Lung (tissue), 12 donors: ENCODE measurements around the gene MAPK13. TPM values are rescaled to one million over a fixed set of nuclear protein-coding genes. Genes with fewer than 3 reads are reported as not detected.

ENCODE experiments used
- ATAC-seq: fragments of 200-7000 bp; cut with Tn5 transposase; one replicate; pipeline ENCODE4 v1.9.1; 2020; ENCODE audit warnings: moderate number of reproducible peaks; ENCODE audit not compliant: insufficient read depth, low FRiP score
- DNase-seq, 3 donors: peaks; one replicate each; pipeline ENCODE4 v3.0.0-alpha.2; 2013 to 2017
- H3K27ac ChIP-seq, 2 donors: one replicate each; pipeline ENCODE4 v1.5.1; 2013; ENCODE audit warnings: mild to moderate bottlenecking in 2 of 2, moderate library complexity in 2 of 2, control low read depth in 1 of 2, inconsistent platforms in 1 of 2, low read depth in 1 of 2, low read length in 1 of 2
- H3K27me3 ChIP-seq, 3 donors: one replicate each; pipeline ENCODE4 v1.5.1; 2013; ENCODE audit warnings: low read length in 2 of 3; ENCODE audit not compliant: control insufficient read depth in 3 of 3, insufficient read depth in 3 of 3
- H3K36me3 ChIP-seq, 4 donors: one replicate each; pipeline ENCODE4 v1.5.1; 2013; ENCODE audit warnings: low read length in 4 of 4, mild to moderate bottlenecking in 1 of 4, moderate library complexity in 1 of 4; ENCODE audit not compliant: control insufficient read depth in 4 of 4, insufficient read depth in 4 of 4
- H3K4me1 ChIP-seq, 5 donors: one replicate each; pipeline ENCODE4 v1.5.1; 2013; ENCODE audit warnings: low read length in 5 of 5, mild to moderate bottlenecking in 2 of 5, moderate library complexity in 1 of 5; ENCODE audit not compliant: control insufficient read depth in 5 of 5, insufficient read depth in 5 of 5
- H3K4me3 ChIP-seq: one replicate; pipeline ENCODE4 v1.5.1; 2013; ENCODE audit warnings: mild to moderate bottlenecking, control low read depth, moderate library complexity
- H3K9ac ChIP-seq, 2 donors: one replicate each; pipeline ENCODE4 v1.5.1; 2013; ENCODE audit warnings: low read length in 2 of 2, control low read depth in 1 of 2; ENCODE audit not compliant: insufficient read depth in 1 of 2
- H3K9me3 ChIP-seq, 4 donors: one replicate each; pipeline ENCODE4 v1.5.1; 2013; ENCODE audit warnings: low read length in 3 of 4, mild to moderate bottlenecking in 1 of 4, moderate library complexity in 1 of 4; ENCODE audit not compliant: control insufficient read depth in 4 of 4, insufficient read depth in 3 of 4
- CTCF ChIP-seq: IDR thresholded peaks from 2 replicates; pipeline ENCODE4 v1.5.1; 2012; ENCODE audit warnings: mild to moderate bottlenecking; ENCODE audit errors: control extremely low read depth, extremely low read depth
- WGBS, 2 donors: extraction: QIAGEN DNeasy Blood & Tissue Kit; methylation state at CpG; one replicate each; pipeline ENCODE4 v1.1.7; 2013; 5-methylcytosine and 5-hydroxymethylcytosine counted together
- polyA plus RNA-seq, 2 donors: library from polyadenylated mRNA; stranded (reverse); fragments of 200-250 nt; gene quantifications; one replicate each; pipeline ENCODE4 v1.2.1, GENCODE V29; 2013
- total RNA-seq, 2 donors: library from RNA; depleted of rRNA in 1 of 2; stranded (reverse); fragments of >200 nt in 1 of 2; gene quantifications; one replicate each; pipeline ENCODE4 v1.2.1, GENCODE V29; 2014 to 2021
- donor health status: control.
- donor health status: control.
- donor health status: Bipolar disorder and iron deficiency.
- donor health status: healthy.
- donor health status: DM: yes; HTN: yes; CAD: no.

MAPK13 gene
- total and polyA plus RNA-seq, 4 donors: 29.9 to 73.3 (median 50.5) TPM

- no peak for DNase-seq
- Histone ChIP-seq H3K27me3 (no peaks in the 10 kb centered on the region), H3K9ac (no peak overlapping the region), H3K4me1 (no peaks in the 10 kb centered on the region), H3K9me3 (no peaks in the 10 kb centered on the region), H3K36me3 (peaks cover 11 to 30% (median 18%) of the 10 kb centered on the region in 4 donors), H3K4me3 (no peak overlapping the region), H3K27ac (no peak overlapping the region)
- no peak for ATAC-seq
- TF ChIP-seq CTCF: no peak
Observed at GRCh38 chr6:36113049-36113448, 17.3 kb upstream of the MAPK13 start.

- 85 to 94% methylated on average over 2 of the region's 2 CpGs for WGBS, 2 donors
- Histone ChIP-seq H3K4me1 (peaks cover 0 to 5% (median 0%) of the 10 kb centered on the region in 5 donors), H3K9ac (no peak overlapping the region), H3K4me3 (no peak overlapping the region), H3K27me3 (no peaks in the 10 kb centered on the region), H3K27ac (no peak overlapping the region), H3K9me3 (no peaks in the 10 kb centered on the region), H3K36me3 (peaks cover 7 to 23% (median 12%) of the 10 kb centered on the region in 4 donors)
- no peak for TF ChIP-seq CTCF
- DNase-seq (no peak), ATAC-seq (no peak)
Observed at GRCh38 chr6:36113703-36114102, 16.6 kb upstream of the MAPK13 start.

GRCh38 chr6:36114798-36115408 lies 15.4 kb upstream of the MAPK13 start:
- H3K4me1 ChIP-seq: peaks cover 0 to 5% (median 0%) of the 10 kb centered on the region in 5 donors
- TF ChIP-seq CTCF: no peak
- H3K9ac ChIP-seq: no peak overlapping the region
- peaks cover 4 to 21% (median 6%) of the 10 kb centered on the region in 4 donors for H3K36me3 ChIP-seq
- no peaks in the 10 kb centered on the region for H3K9me3 ChIP-seq
- H3K27me3 ChIP-seq: no peaks in the 10 kb centered on the region
- no peak overlapping the region for H3K4me3 ChIP-seq
- WGBS, 2 donors: 36 to 56% methylated on average over 4 of the region's 4 CpGs
- DNase-seq (no peak), ATAC-seq (no peak)
- H3K27ac ChIP-seq: peak overlapping the region in 1 of 2 donors; percentile 47

- DNase-seq: no peak
- Histone ChIP-seq H3K4me3 (no peak overlapping the region), H3K27ac (no peak overlapping the region), H3K36me3 (peaks cover 0 to 16% (median 4%) of the 10 kb centered on the region in 4 donors), H3K27me3 (no peaks in the 10 kb centered on the region), H3K4me1 (peaks cover 0 to 5% (median 0%) of the 10 kb centered on the region in 5 donors), H3K9ac (no peak overlapping the region), H3K9me3 (no peaks in the 10 kb centered on the region)
- TF ChIP-seq CTCF: no peak
- 92 to 93% methylated on average over 10 of the region's 10 CpGs for WGBS, 2 donors
- no peak for ATAC-seq
Observed at GRCh38 chr6:36115412-36115811, 14.9 kb upstream of the MAPK13 start.
